ENCODE data around the gene FCHSD2. TPM values are rescaled to one million over a fixed set of nuclear protein-coding genes. Genes with fewer than 3 reads are reported as not detected.

Gene FCHSD2
- total RNA-seq, 1 donor = 34.0 TPM

DNA sequence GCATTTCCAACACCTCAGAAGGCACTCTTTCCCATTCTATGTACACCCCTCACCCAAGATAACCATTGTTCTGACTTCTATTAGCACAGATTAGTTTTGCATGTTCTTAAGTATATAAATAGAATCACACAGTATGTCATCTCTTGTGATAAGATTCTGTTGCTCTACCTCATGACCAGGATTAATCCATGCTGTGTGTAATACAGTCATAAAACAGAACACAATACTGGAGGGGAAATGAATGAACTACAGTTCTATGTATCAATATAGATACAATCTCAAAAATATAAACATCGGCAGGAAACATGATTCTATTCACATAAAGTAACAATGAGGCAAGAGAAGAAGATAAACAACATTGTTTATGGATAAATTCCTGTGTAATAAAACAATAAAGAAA, 176.4 kb downstream of the FCHSD2 start:
- no peaks in the 10 kb centered on the region for H3K9me3 ChIP-seq (ENCODE audit: low read depth, low read length)
- TF ChIP-seq, protein P1, sequence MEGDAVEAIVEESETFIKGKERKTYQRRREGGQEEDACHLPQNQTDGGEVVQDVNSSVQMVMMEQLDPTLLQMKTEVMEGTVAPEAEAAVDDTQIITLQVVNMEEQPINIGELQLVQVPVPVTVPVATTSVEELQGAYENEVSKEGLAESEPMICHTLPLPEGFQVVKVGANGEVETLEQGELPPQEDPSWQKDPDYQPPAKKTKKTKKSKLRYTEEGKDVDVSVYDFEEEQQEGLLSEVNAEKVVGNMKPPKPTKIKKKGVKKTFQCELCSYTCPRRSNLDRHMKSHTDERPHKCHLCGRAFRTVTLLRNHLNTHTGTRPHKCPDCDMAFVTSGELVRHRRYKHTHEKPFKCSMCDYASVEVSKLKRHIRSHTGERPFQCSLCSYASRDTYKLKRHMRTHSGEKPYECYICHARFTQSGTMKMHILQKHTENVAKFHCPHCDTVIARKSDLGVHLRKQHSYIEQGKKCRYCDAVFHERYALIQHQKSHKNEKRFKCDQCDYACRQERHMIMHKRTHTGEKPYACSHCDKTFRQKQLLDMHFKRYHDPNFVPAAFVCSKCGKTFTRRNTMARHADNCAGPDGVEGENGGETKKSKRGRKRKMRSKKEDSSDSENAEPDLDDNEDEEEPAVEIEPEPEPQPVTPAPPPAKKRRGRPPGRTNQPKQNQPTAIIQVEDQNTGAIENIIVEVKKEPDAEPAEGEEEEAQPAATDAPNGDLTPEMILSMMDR (IDR thresholded peaks at IDR 0.05; ENCODE audit: extremely low read depth, low read depth, low read length) = no peak
- no peak overlapping the region for H3K4me2 ChIP-seq (ENCODE audit: insufficient read depth, low read length)
- no peak overlapping the region for H3K4me3 ChIP-seq (ENCODE audit: insufficient read depth, low read length)
- DNase-seq (ENCODE audit: insufficient read length, low spot score, missing footprints) = no peak
- H3K27ac ChIP-seq (ENCODE audit: low read depth, low read length) = no peak overlapping the region
- H3K36me3 ChIP-seq (ENCODE audit: insufficient read depth, low read length) = no peaks in the 10 kb centered on the region
- H3K79me2 ChIP-seq (ENCODE audit: insufficient read depth, low read length) = no peaks in the 10 kb centered on the region
- H2AFZ ChIP-seq (ENCODE audit: low read length) = no peak overlapping the region
- H3K27me3 ChIP-seq (ENCODE audit: insufficient read depth, low read length) = no peaks in the 10 kb centered on the region
- no peaks in the 10 kb centered on the region for H4K20me1 ChIP-seq (ENCODE audit: insufficient read depth, low read length)
- peaks cover 24% of the 10 kb centered on the region for H3K4me1 ChIP-seq (ENCODE audit: insufficient read depth, low read length)

DNA sequence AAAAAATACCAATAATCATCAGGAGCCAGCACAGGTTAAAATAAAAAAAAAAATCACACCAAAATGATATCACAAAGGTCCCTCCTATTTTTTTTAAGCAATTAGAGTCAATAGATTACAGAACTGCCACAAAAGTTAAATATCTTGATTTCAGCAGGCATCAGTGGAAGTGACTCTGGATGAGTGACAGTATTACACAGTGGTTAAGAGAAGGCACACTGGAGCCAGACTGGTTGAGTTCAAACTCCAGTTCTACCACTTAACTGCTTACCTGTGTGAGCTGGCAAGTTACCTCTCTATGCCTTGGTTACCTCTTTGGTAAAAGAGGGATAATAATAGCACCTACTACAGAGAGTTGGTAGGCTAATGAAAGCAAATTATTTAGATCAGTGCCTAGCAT, 179.4 kb downstream of the FCHSD2 start:
- Histone ChIP-seq H3K79me2 (ENCODE audit: insufficient read depth, low read length) (no peaks in the 10 kb centered on the region), H3K4me1 (ENCODE audit: insufficient read depth, low read length) (peaks cover 6% of the 10 kb centered on the region), H3K4me2 (ENCODE audit: insufficient read depth, low read length) (no peak overlapping the region), H3K27ac (ENCODE audit: low read depth, low read length) (no peak overlapping the region), H2AFZ (ENCODE audit: low read length) (no peak overlapping the region), H3K36me3 (ENCODE audit: insufficient read depth, low read length) (no peaks in the 10 kb centered on the region), H3K4me3 (ENCODE audit: insufficient read depth, low read length) (no peak overlapping the region), H3K27me3 (ENCODE audit: insufficient read depth, low read length) (no peaks in the 10 kb centered on the region), H4K20me1 (ENCODE audit: insufficient read depth, low read length) (no peaks in the 10 kb centered on the region), H3K9me3 (ENCODE audit: low read depth, low read length) (no peaks in the 10 kb centered on the region)
- DNase-seq (ENCODE audit: insufficient read length, low spot score, missing footprints) = no peak
- TF ChIP-seq, protein P1 (IDR thresholded peaks at IDR 0.05; ENCODE audit: extremely low read depth, low read depth, low read length) = no peak

DNA sequence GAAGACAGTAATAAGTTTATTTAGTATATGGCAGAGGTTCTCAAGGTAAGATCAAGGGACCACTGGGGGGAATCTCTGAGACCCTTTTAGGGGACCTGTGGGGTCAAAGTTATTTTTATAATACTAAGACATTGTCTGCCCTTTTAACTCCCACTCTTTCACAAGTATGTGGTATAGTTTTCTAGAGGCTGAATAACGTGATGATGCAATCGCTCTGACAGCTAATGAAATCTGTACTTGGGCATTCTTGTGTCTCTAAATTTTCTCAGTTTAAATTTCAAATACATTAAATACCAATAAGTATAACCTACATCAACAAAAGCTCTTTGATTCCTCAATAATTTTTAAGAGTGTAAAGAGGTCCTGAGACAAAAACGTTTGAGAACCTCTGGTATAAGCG, 180.0 kb downstream of the FCHSD2 start:
- H3K4me2 ChIP-seq (ENCODE audit: insufficient read depth, low read length) = no peak overlapping the region
- no peaks in the 10 kb centered on the region for H3K9me3 ChIP-seq (ENCODE audit: low read depth, low read length)
- H3K4me3 ChIP-seq (ENCODE audit: insufficient read depth, low read length) = no peak overlapping the region
- no peak overlapping the region for H3K27ac ChIP-seq (ENCODE audit: low read depth, low read length)
- DNase-seq (ENCODE audit: insufficient read length, low spot score, missing footprints) = no peak
- H3K4me1 ChIP-seq (ENCODE audit: insufficient read depth, low read length) = peaks cover 6% of the 10 kb centered on the region
- H4K20me1 ChIP-seq (ENCODE audit: insufficient read depth, low read length) = no peaks in the 10 kb centered on the region
- no peaks in the 10 kb centered on the region for H3K27me3 ChIP-seq (ENCODE audit: insufficient read depth, low read length)
- no peaks in the 10 kb centered on the region for H3K79me2 ChIP-seq (ENCODE audit: insufficient read depth, low read length)
- H2AFZ ChIP-seq (ENCODE audit: low read length) = no peak overlapping the region
- TF ChIP-seq, protein P1 (IDR thresholded peaks at IDR 0.05; ENCODE audit: extremely low read depth, low read depth, low read length) = no peak
- H3K36me3 ChIP-seq (ENCODE audit: insufficient read depth, low read length) = no peaks in the 10 kb centered on the region

DNA sequence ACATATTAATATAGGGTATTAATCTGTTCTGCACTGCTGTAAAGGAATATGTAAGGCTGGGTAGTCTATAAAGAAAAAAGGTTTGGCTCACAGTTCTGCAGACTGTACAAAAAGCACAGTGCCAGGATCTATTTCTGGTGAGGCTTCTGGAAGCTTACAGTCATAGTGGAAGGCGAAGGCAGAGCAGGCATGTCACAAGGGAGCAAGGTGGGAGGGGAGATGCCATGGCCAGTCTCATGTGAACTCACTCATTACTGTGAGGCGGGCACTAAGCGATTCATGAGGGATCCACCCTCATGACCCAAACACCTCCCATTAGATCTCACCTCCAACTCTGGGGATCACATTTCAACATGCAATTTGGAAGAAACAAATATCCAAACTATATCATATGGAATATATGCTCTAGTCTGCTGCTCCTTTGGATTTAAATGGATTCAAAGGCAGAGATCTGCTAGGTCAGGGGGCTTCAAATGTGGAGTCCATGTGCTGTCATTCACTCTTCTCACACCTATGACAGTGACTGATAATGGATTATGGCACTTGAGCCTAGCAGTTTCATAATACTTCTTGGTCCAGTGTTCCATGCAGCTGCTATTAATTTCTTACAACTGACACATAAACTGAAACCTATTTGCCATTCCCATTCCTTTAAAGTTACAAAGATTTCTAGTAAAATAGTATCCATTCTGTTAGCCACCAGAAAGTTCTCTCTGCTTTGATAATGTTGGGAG, 182.0 kb downstream of the FCHSD2 start:
- Histone ChIP-seq H3K9me3 (ENCODE audit: low read depth, low read length) (no peaks in the 10 kb centered on the region), H4K20me1 (ENCODE audit: insufficient read depth, low read length) (no peaks in the 10 kb centered on the region), H3K4me3 (ENCODE audit: insufficient read depth, low read length) (no peak overlapping the region), H3K4me1 (ENCODE audit: insufficient read depth, low read length) (peaks cover 6% of the 10 kb centered on the region), H3K36me3 (ENCODE audit: insufficient read depth, low read length) (no peaks in the 10 kb centered on the region), H3K79me2 (ENCODE audit: insufficient read depth, low read length) (peaks cover 2% of the 10 kb centered on the region), H3K27me3 (ENCODE audit: insufficient read depth, low read length) (no peaks in the 10 kb centered on the region), H2AFZ (ENCODE audit: low read length) (no peak overlapping the region), H3K27ac (ENCODE audit: low read depth, low read length) (no peak overlapping the region), H3K4me2 (ENCODE audit: insufficient read depth, low read length) (no peak overlapping the region)
- no peak for DNase-seq (ENCODE audit: insufficient read length, low spot score, missing footprints)
- TF ChIP-seq, protein P1 (IDR thresholded peaks at IDR 0.05; ENCODE audit: extremely low read depth, low read depth, low read length) = no peak
